BE2C (cell line): ENCODE data around the gene DMWD.
"Not testable (repeated sequence)": the region's sequence is repeated elsewhere in the genome, so short reads cannot be mapped to it uniquely, and the experiment has no call there.

ENCODE experiments used
- DNase-seq: peaks from one replicate; pipeline ENCODE4 v3.0.0-alpha.2; 2020
- H3K27me3 ChIP-seq: fragments of 250-450 bp; sonication (Bioruptor Pico); 2 replicates; pipeline ENCODE4 v1.5.1; 2020; ENCODE audit warnings: mild to moderate bottlenecking
- H3K36me3 ChIP-seq: fragments of 250-450 bp; sonication (Bioruptor Pico); 2 replicates; pipeline ENCODE4 v1.5.1; 2020; ENCODE audit warnings: mild to moderate bottlenecking
- H3K4me1 ChIP-seq: fragments of 250-450 bp; sonication (Bioruptor Pico); 2 replicates; pipeline ENCODE4 v1.5.1; 2020
- H3K4me3 ChIP-seq: 2 replicates; pipeline ENCODE4 v1.5.1; 2011; ENCODE audit warnings: low read depth, low read length
- H3K9me3 ChIP-seq: fragments of 250-450 bp; sonication (Bioruptor Pico); 2 replicates; pipeline ENCODE4 v1.5.1; 2020
- CTCF ChIP-seq: IDR thresholded peaks from 2 replicates; pipeline ENCODE4 v1.5.1; 2012; ENCODE audit warnings: mild to moderate bottlenecking, low read depth, low read length

The DMWD gene

GRCh38 chr19:45753548-45753947, 39.1 kb downstream of the DMWD start:
- Histone ChIP-seq H3K4me1 (no peaks in the 10 kb centered on the region), H3K9me3 (no peaks in the 10 kb centered on the region), H3K36me3 (no peaks in the 10 kb centered on the region), H3K27me3 (no peaks in the 10 kb centered on the region), H3K4me3 (no peak overlapping the region)
- DNase-seq: no peak
- TF ChIP-seq CTCF: no peak

- H3K27me3 ChIP-seq: no peaks in the 10 kb centered on the region
- H3K9me3 ChIP-seq: no peaks in the 10 kb centered on the region
- DNase-seq: no peak
- H3K36me3 ChIP-seq: no peaks in the 10 kb centered on the region
- H3K4me3 ChIP-seq: no peak overlapping the region
- no peaks in the 10 kb centered on the region for H3K4me1 ChIP-seq
- no peak for TF ChIP-seq CTCF
These were observed 40.0 kb downstream of the DMWD start for GRCh38 chr19:45752639-45753038.

- H3K4me1 ChIP-seq, H3K4me3 ChIP-seq, H3K27me3 ChIP-seq, H3K9me3 ChIP-seq, H3K36me3 ChIP-seq, DNase-seq: not testable (repeated sequence)
These were observed 41.2 kb downstream of the DMWD start for GRCh38 chr19:45751483-45751882.

GRCh38 chr19:45747513-45747912, 45.1 kb downstream of the DMWD start:
- Histone ChIP-seq H3K36me3 (no peaks in the 10 kb centered on the region), H3K27me3 (peaks cover 12% of the 10 kb centered on the region), H3K4me3 (no peak overlapping the region), H3K9me3 (no peaks in the 10 kb centered on the region), H3K4me1 (no peaks in the 10 kb centered on the region)
- no peak for TF ChIP-seq CTCF
- DNase-seq: no peak

DNA sequence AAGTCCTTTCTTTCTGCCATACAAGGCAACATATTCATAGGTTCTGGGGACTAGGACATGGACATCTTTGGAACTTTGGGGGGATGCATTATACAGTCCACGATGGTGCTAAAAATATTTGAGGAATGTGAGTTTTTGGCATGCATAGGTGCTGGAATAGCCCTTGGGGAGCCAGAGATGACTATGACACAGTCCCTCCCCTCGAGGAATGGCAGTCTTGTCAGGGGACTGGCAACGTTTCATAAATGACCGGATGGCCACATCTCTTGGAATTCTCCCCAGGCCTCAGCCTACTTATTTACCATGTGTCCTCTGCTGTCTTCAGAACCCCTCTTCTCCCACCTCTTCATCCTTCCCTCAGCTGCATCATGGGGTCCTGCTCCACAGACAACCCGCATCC, 45.8 kb downstream of the DMWD start:
- Histone ChIP-seq H3K36me3 (no peaks in the 10 kb centered on the region), H3K9me3 (no peaks in the 10 kb centered on the region), H3K4me1 (no peaks in the 10 kb centered on the region), H3K4me3 (no peak overlapping the region), H3K27me3 (peaks cover 17% of the 10 kb centered on the region)
- no peak for DNase-seq
- TF ChIP-seq CTCF: no peak

DNA sequence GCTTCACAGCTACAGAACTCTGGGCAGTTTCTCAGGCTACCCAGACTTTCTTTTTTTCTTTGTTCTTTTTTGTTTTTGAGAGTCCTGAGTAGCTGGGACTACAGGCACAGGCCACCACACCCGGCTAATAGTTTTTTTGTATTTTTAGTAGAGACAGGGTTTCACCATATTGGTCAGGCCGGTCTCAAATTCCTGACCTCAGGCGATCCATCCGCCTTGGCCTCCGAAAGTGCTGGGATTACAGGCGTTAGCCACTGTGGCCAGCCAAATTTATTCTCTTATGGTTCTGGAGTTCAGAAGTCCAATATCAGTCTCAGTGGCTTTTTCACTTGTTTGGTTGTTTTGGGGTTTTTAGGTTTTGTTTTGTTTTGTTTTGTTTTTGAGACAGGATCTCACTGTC, 47.0 kb downstream of the DMWD start:
- TF ChIP-seq CTCF: no peak
- Histone ChIP-seq H3K27me3 (peaks cover 17% of the 10 kb centered on the region), H3K4me3 (no peak overlapping the region), H3K4me1 (no peaks in the 10 kb centered on the region), H3K9me3 (no peaks in the 10 kb centered on the region), H3K36me3 (no peaks in the 10 kb centered on the region)
- DNase-seq: no peak

DNA sequence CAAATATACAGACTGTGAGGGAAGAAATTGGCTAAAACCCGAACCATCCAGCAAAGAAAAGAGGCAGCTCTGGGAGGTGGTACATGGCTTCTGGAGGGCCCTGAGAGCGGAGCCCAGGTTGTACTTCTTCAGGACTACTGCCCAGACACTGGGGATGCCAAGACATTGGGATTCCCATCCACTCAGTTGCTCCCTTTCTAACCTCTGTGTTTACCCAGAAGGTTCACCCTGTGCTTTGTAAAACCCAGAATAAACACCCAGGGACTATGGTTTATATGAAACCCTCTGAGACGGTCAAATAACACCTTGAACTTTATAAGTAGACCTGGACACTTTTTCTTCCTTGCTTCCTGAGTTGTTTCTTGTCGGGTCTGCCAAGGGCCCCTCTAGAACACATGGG, 49.7 kb downstream of the DMWD start:
- TF ChIP-seq CTCF: no peak

More for the DNA sequence above, 49.7 kb downstream of the DMWD start:
- Histone ChIP-seq H3K27me3 (peaks cover 17% of the 10 kb centered on the region), H3K4me1 (no peaks in the 10 kb centered on the region), H3K36me3 (no peaks in the 10 kb centered on the region), H3K4me3 (no peak overlapping the region), H3K9me3 (no peaks in the 10 kb centered on the region)
- no peak for DNase-seq
